Brain microvascular endothelial cell (primary cell): ENCODE measurements around the gene KDM7A.

Source experiments
- DNase-seq: peaks from one replicate; pipeline ENCODE4 v3.0.0-alpha.2; 2020
- H3K27ac ChIP-seq: fragments of 250-450 bp; sonication (Bioruptor Pico); 2 replicates; pipeline ENCODE4 v1.5.1; 2020; ENCODE audit warnings: mild to moderate bottlenecking, moderate library complexity
- H3K27me3 ChIP-seq: fragments of 250-450 bp; sonication (Bioruptor Pico); replicated peaks from 2 replicates; pipeline ENCODE4 v1.5.1; 2020; ENCODE audit warnings: mild to moderate bottlenecking
- H3K36me3 ChIP-seq: fragments of 250-450 bp; sonication (Bioruptor Pico); replicated peaks from 2 replicates; pipeline ENCODE4 v1.5.1; 2020; ENCODE audit warnings: mild to moderate bottlenecking
- H3K4me3 ChIP-seq: 2 replicates; pipeline ENCODE4 v1.5.1; 2011; ENCODE audit warnings: low read depth, mild to moderate bottlenecking, control low read depth, low read length, moderate library complexity
- CTCF ChIP-seq: IDR thresholded peaks from 2 replicates; pipeline ENCODE4 v1.5.1; 2011; ENCODE audit warnings: low read depth, mild to moderate bottlenecking, moderate library complexity, low read length, control low read depth, inconsistent platforms; ENCODE audit errors: missing control alignments
- in situ Hi-C: cut with HindIII; loops from 2 replicates; pipeline ENCODE4 v1.10.0; 2017; ENCODE audit warnings: low sequenced_read_pairs, low pct_ligation_motif_present

Gene KDM7A

GRCh38 chr7:140067052-140067451, 109.7 kb downstream of the KDM7A start:
- in situ Hi-C loops = no loop called here
- TF ChIP-seq CTCF = no peak
- DNase-seq = no peak

GRCh38 chr7:140062528-140063299, 114.1 kb downstream of the KDM7A start, which contains the start of gene PARP12:
TSS of gene PARP12 (minus strand) at chr7:140062951. CDS start at chr7:140062847, 104 bp downstream.
- Histone ChIP-seq H3K27ac (peak within 1 kb of the TSS; percentile 66), H3K36me3 (no peaks in the 10 kb centered on the region), H3K4me3 (peak within 1 kb of the TSS; percentile 65), H3K27me3 (no peaks in the 10 kb centered on the region)
- in situ Hi-C loops = no loop called here
- no peak for TF ChIP-seq CTCF
- DNase-seq = peak; percentile 76

More at GRCh38 chr7:140067052-140067451, 109.7 kb downstream of the KDM7A start:
- Histone ChIP-seq H3K27me3 (no peaks in the 10 kb centered on the region), H3K4me3 (no peak overlapping the region), H3K27ac (no peak overlapping the region), H3K36me3 (no peaks in the 10 kb centered on the region)

GRCh38 chr7:140062118-140062527, 114.7 kb downstream of the KDM7A start:
- H3K36me3 ChIP-seq = peaks cover 2% of the 10 kb centered on the region
- TF ChIP-seq CTCF = no peak
- H3K27me3 ChIP-seq = no peaks in the 10 kb centered on the region
- H3K4me3 ChIP-seq = peak overlapping the region; percentile 65
- DNase-seq = no peak
- in situ Hi-C loops = no loop called here
- peak overlapping the region; percentile 66 for H3K27ac ChIP-seq

GRCh38 chr7:140061607-140061930, 115.2 kb downstream of the KDM7A start:
- Histone ChIP-seq H3K36me3 (peaks cover 2% of the 10 kb centered on the region), H3K4me3 (no peak overlapping the region), H3K27me3 (no peaks in the 10 kb centered on the region), H3K27ac (no peak overlapping the region)
- in situ Hi-C loops = no loop called here
- no peak for DNase-seq
- TF ChIP-seq CTCF = no peak

- TF ChIP-seq CTCF = no peak
- H3K36me3 ChIP-seq = peaks cover 2% of the 10 kb centered on the region
- no peak overlapping the region for H3K4me3 ChIP-seq
- peak; percentile 53 for DNase-seq
- in situ Hi-C loops = no loop called here
- H3K27me3 ChIP-seq = no peaks in the 10 kb centered on the region
- H3K27ac ChIP-seq = peak overlapping the region; percentile 8
Observed at GRCh38 chr7:140060788-140061606, 115.8 kb downstream of the KDM7A start.
